GM12878 (cell line): Measurements from ENCODE around the gene NOS1. TPM values are rescaled to one million over a fixed set of nuclear protein-coding genes. Genes with fewer than 3 reads are reported as not detected.

Experiments
- ATAC-seq: fragments of 200-7000 bp; cut with Tn5 transposase; 3 replicates; pipeline ENCODE4 v1.9.1; 2020; ENCODE audit warnings: mild to moderate bottlenecking, moderate library complexity
- BruUV-seq: library from RNA; stranded (reverse); fragments of 400-500 nt; replicated peaks from 2 replicates; lab custom pipeline; 2021; lab: Mats Ljungman, UMichigan
- CTCF ChIA-PET: fragments of 300-600 bp; sonication (Branson Sonifier 250); formaldehyde crosslinking; extraction: SDS; loops from one replicate; lab custom pipeline; 2021; ENCODE audit warnings: inconsistent platforms; lab: Yijun Ruan, JAX
- POLR2A ChIA-PET: fragments of 350-600 bp; formaldehyde crosslinking; extraction: SDS; loops from one replicate; lab custom pipeline; 2021; ENCODE audit warnings: inconsistent platforms; lab: Charles Lee
- RAD21 ChIA-PET: fragments of 300-600 bp; sonication (Branson Sonifier 250); formaldehyde crosslinking; loops from one replicate; lab custom pipeline; 2023; ENCODE audit warnings: antibody characterized with exemption; ENCODE audit not compliant: unreplicated experiment; lab: Charles Lee
- SMC1A ChIA-PET: fragments of 300-600 bp; sonication (Branson Sonifier 250); formaldehyde crosslinking; loops from one replicate; lab custom pipeline; 2023; ENCODE audit not compliant: unreplicated experiment, uncharacterized antibody; lab: Charles Lee
- DNase-seq: peaks from one replicate; pipeline ENCODE4 v3.0.0-alpha.2; 2011; ENCODE audit warnings: low read depth, low spot score
- FAIRE-seq: peaks from 3 replicates; lab custom pipeline; 2011; peaks lifted over from hg19 to GRCh38; lab: Jason Lieb, UNC
- H2AFZ ChIP-seq: 2 replicates; pipeline ENCODE4 v1.6.0; 2011; ENCODE audit warnings: low read depth, low read length, control low read depth; ENCODE audit not compliant: control insufficient read depth
- H3K27ac ChIP-seq: 2 replicates; pipeline ENCODE4 v1.5.1; 2011; ENCODE audit warnings: control low read depth; ENCODE audit not compliant: control insufficient read depth, insufficient read depth
- H3K27me3 ChIP-seq, 2 experiments: replicated peaks in 1 of 2; 2 replicates each; pipeline versions ENCODE4 v1.6.0 to v1.6.1; 2011; ENCODE audit warnings: low read length in 1 of 2; ENCODE audit not compliant: control insufficient read depth in 2 of 2, insufficient read depth in 2 of 2
- H3K36me3 ChIP-seq, 2 experiments: 2 replicates each; pipeline ENCODE4 v1.5.1; 2011; ENCODE audit warnings: low read length in 1 of 2; ENCODE audit not compliant: control insufficient read depth in 2 of 2, insufficient read depth in 2 of 2
- H3K4me1 ChIP-seq: 2 replicates; pipeline ENCODE4 v1.6.1; 2011; ENCODE audit warnings: mild to moderate bottlenecking, low read length, moderate library complexity, mixed read lengths; ENCODE audit not compliant: control insufficient read depth, insufficient read depth
- H3K4me2 ChIP-seq: 2 replicates; pipeline ENCODE4 v1.6.0; 2011; ENCODE audit warnings: control low read depth; ENCODE audit not compliant: control insufficient read depth, insufficient read depth
- H3K4me3 ChIP-seq: fragments of 200-600 bp; sonication (generic); 2 replicates; pipeline ENCODE4 v1.5.1; 2016
- H3K79me2 ChIP-seq: 2 replicates; pipeline ENCODE4 v1.6.0; 2011; ENCODE audit warnings: low read length; ENCODE audit not compliant: control insufficient read depth, insufficient read depth
- H3K9ac ChIP-seq: 2 replicates; pipeline ENCODE4 v1.8.0; 2011; ENCODE audit warnings: low read length, control low read depth, mixed read lengths; ENCODE audit not compliant: control insufficient read depth, insufficient read depth
- H3K9me3 ChIP-seq: replicated peaks from 3 replicates; pipeline ENCODE4 v1.5.1; 2011; ENCODE audit warnings: mild to moderate bottlenecking, low read length; ENCODE audit not compliant: control insufficient read depth, insufficient read depth
- H4K20me1 ChIP-seq: 2 replicates; pipeline ENCODE4 v1.6.0; 2011; ENCODE audit not compliant: control insufficient read depth, insufficient read depth
- ASH2L ChIP-seq: fragments of 300-600, 200-600 bp; sonication (generic); IDR thresholded peaks from 2 replicates; pipeline ENCODE4 v1.6.1; 2017; ENCODE audit warnings: low read depth, mild to moderate bottlenecking, borderline replicate concordance
- CBX5 ChIP-seq: sonication (generic); IDR thresholded peaks from 2 replicates; pipeline ENCODE4 v1.6.1; 2016; ENCODE audit warnings: low read depth, moderate library complexity, mild to moderate bottlenecking, inconsistent platforms
- CEBPB ChIP-seq, 2 experiments: fragments of 150-350 bp in 1 of 2; IDR thresholded peaks; 2 replicates each; pipeline ENCODE4 v1.6.1; 2012 to 2014; ENCODE audit warnings: low read depth in 2 of 2, low read length in 2 of 2, borderline replicate concordance in 1 of 2, inconsistent platforms in 1 of 2
- HDAC6 ChIP-seq: fragments of 200-600 bp; sonication (generic); IDR thresholded peaks from one replicate; pipeline ENCODE4 v1.8.0; 2017; ENCODE audit warnings: antibody characterized with exemption; ENCODE audit not compliant: unreplicated experiment
- JUNB ChIP-seq: IDR thresholded peaks from 2 replicates; pipeline ENCODE4 v1.6.1; 2016; ENCODE audit warnings: antibody characterized with exemption, mild to moderate bottlenecking
- NBN ChIP-seq: fragments of 450-650 bp; IDR thresholded peaks from 2 replicates; pipeline ENCODE4 v1.6.1; 2016
- NR2C1 ChIP-seq: fragments of 450-650 bp; IDR thresholded peaks from 2 replicates; pipeline ENCODE4 v1.6.1; 2017; ENCODE audit warnings: antibody characterized with exemption, mild to moderate bottlenecking, moderate library complexity
- RBBP5 ChIP-seq: fragments of 200-600 bp; sonication (generic); conservative IDR thresholded peaks from 2 replicates; pipeline ENCODE4 v1.6.1; 2016
- ZNF217 ChIP-seq: fragments of 450-650 bp; IDR thresholded peaks from 2 replicates; pipeline ENCODE4 v1.6.1; 2017; ENCODE audit warnings: antibody characterized with exemption, mild to moderate bottlenecking
- ZNF274 ChIP-seq: IDR thresholded peaks from one replicate; pipeline ENCODE4 v1.8.0; 2011; ENCODE audit not compliant: insufficient read length, insufficient read depth
- ZNF622 ChIP-seq: fragments of 450-650 bp; IDR thresholded peaks from 2 replicates; pipeline ENCODE4 v1.6.1; 2017; ENCODE audit warnings: mild to moderate bottlenecking, inconsistent platforms
- WGBS: methylation state at CpG from one replicate; pipeline ENCODE4 v1.1.6; 2016; ENCODE audit warnings: low lambda C conversion rate; ENCODE audit not compliant: insufficient replicate concordance, insufficient coverage; ENCODE audit errors: missing lambda C conversion rate; 5-methylcytosine and 5-hydroxymethylcytosine counted together
- in situ Hi-C: fragments of 300-500 bp; cut with MboI; formaldehyde crosslinking; loops from 9 replicates; pipeline ENCODE4 v1.14.3; 2018; ENCODE audit warnings: mixed read lengths
- intact Hi-C: fragments of 100-400 bp; cut with micrococcal nuclease; formaldehyde crosslinking; loops from one replicate; pipeline ENCODE4 v1.14.2; 2022; ENCODE audit not compliant: unreplicated experiment
- polyA plus RNA-seq, 11 experiments: library from polyadenylated mRNA; depleted of rRNA in 4 of 11; unstranded in 6 of 11; stranded (reverse) in 5 of 11; fragments of >200 nt; fragmentation: Nextera tagmentation in 4 of 11; fragmentation: Illumina TruSeq in 1 of 11; extraction: Ambion mirVana in 4 of 11; extraction: Trizol in 1 of 11; gene quantifications; 1 replicate in 1 of 11; 2 replicates in 10 of 11; pipeline versions ENCODE4 v1.2.1 to v1.2.3, GENCODE V29; 2011 to 2016; ENCODE audit warnings: inconsistent platforms in 2 of 11, missing spikeins in 2 of 11, low read depth in 1 of 11
- total RNA-seq, 4 experiments: library from RNA; depleted of rRNA in 3 of 4; stranded (reverse); fragments of >200 nt in 3 of 4; fragmentation: Illumina TruSeq in 1 of 4; extraction: Trizol in 1 of 4; gene quantifications; 2 replicates each; pipeline versions ENCODE4 v1.2.1 to v1.2.3, GENCODE V29; 2013 to 2021
- TF ChIP-seq, protein P1 (sequence below): fragments of 450-650 bp; formaldehyde crosslinking; IDR thresholded peaks from 2 replicates; pipeline ENCODE4 v1.5.0; 2022; ENCODE audit warnings: mild to moderate bottlenecking, missing genetic modification characterization
- TF ChIP-seq, protein P2 (sequence below): fragments of 450-650 bp; IDR thresholded peaks from 2 replicates; pipeline ENCODE4 v1.6.1; 2017; ENCODE audit warnings: borderline replicate concordance
- TF ChIP-seq, protein P3 (sequence below): fragments of 450-650 bp; formaldehyde crosslinking; IDR thresholded peaks from 2 replicates; pipeline ENCODE4 v1.4.0; 2020; ENCODE audit warnings: mild to moderate bottlenecking, moderate library complexity
- TF ChIP-seq, protein P4 (sequence below): fragments of 450-650 bp; IDR thresholded peaks from 2 replicates; pipeline ENCODE4 v1.6.1; 2014; ENCODE audit warnings: mild to moderate bottlenecking

The NOS1 gene
- total and polyA plus RNA-seq, 10 of the 15 experiments (the other 5 are each of a cell fraction or from before 2014, with no cell fraction given), result under 0.01 to 0.04 (median 0.01) TPM; not detected in 7

DNA sequence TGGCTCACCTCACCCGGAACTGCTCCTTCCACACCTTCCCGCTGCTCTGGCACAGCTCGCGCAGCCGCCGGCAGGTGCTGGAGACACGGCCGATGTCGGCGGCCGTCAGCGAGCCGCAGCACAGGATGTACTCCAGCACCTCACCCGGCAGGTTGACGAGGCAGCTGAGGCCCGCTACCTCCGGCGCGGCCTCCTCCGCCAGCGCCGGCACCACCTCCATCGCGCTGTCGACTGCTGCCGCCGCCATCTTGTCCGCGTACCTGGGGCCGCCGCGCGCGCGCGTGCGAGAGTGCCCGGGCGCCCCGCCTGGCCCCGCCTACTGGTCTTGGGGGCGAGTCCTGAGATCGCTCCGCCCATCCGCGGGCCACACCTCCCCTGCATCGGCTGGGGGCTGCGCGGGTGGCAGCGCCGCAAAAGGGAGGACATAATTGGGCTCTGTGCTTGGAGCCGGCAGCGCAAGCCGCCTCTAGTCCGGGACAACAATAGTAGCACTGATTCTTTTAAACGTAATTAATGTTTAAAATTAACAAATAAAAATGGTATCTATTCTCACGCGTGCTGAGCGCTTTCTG lies 171.1 kb downstream of the NOS1 start, which contains the start of gene FBXO21:
Gene FBXO21, minus strand, starts transcription at position 261 of the 572 bp plus-strand sequence. Its CDS starts 14 bp downstream, at position 247.
- SMC1A ChIA-PET, result no interaction called here
- RAD21 ChIA-PET, result no interaction called here
- Histone ChIP-seq H3K9ac (peak within 1 kb of the TSS; percentile 60), H4K20me1 (no peaks in the 10 kb centered on the region), H3K4me3 (peak within 1 kb of the TSS; percentile 84), H2AFZ (peak within 1 kb of the TSS; percentile 73), H3K27ac (peak within 1 kb of the TSS; percentile 14; the same call in 1 of the 2 replicates), H3K4me2 (peak within 1 kb of the TSS; percentile 89), H3K9me3 (no peaks in the 10 kb centered on the region; the same call in 2 of the 3 replicates), H3K27me3 (no peaks in the 10 kb centered on the region), H3K36me3 (no peaks in the 10 kb centered on the region; a peak in 1 of 4 replicates), H3K79me2 (peaks cover 18% of the 10 kb centered on the region), H3K4me1 (no peaks in the 10 kb centered on the region; the same call in 1 of the 2 replicates)
- peak; percentile 98 for ATAC-seq
- POLR2A ChIA-PET, result interaction anchor here (0.6 kb wide), 1 partner anchor 240 kb away, joined by 3 read pairs; no protein-coding TSS in a partner anchor
- CTCF ChIA-PET, result no interaction called here
- FAIRE-seq, result no peak
- in situ Hi-C loops (loop anchor here (25.0 kb wide), 1 partner anchor 1197 kb away; the partner anchor contains the start of gene SUDS3), intact Hi-C loops (no loop called here)
- DNase-seq, result peak; percentile 33
- 4% methylated on average over 58 of the region's 59 CpGs for WGBS
- BruUV-seq, result no TSS peak
- no peak; the same call in 1 of the 2 replicates for TF ChIP-seq RBBP5
- no peak for TF ChIP-seq ASH2L
- no peak for TF ChIP-seq ZNF274
- no peak for TF ChIP-seq HDAC6
- TF ChIP-seq, protein P1, sequence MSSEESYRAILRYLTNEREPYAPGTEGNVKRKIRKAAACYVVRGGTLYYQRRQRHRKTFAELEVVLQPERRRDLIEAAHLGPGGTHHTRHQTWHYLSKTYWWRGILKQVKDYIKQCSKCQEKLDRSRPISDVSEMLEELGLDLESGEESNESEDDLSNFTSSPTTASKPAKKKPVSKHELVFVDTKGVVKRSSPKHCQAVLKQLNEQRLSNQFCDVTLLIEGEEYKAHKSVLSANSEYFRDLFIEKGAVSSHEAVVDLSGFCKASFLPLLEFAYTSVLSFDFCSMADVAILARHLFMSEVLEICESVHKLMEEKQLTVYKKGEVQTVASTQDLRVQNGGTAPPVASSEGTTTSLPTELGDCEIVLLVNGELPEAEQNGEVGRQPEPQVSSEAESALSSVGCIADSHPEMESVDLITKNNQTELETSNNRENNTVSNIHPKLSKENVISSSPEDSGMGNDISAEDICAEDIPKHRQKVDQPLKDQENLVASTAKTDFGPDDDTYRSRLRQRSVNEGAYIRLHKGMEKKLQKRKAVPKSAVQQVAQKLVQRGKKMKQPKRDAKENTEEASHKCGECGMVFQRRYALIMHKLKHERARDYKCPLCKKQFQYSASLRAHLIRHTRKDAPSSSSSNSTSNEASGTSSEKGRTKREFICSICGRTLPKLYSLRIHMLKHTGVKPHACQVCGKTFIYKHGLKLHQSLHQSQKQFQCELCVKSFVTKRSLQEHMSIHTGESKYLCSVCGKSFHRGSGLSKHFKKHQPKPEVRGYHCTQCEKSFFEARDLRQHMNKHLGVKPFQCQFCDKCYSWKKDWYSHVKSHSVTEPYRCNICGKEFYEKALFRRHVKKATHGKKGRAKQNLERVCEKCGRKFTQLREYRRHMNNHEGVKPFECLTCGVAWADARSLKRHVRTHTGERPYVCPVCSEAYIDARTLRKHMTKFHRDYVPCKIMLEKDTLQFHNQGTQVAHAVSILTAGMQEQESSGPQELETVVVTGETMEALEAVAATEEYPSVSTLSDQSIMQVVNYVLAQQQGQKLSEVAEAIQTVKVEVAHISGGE, result no peak
- TF ChIP-seq JUNB, result no peak
- TF ChIP-seq, protein P2, sequence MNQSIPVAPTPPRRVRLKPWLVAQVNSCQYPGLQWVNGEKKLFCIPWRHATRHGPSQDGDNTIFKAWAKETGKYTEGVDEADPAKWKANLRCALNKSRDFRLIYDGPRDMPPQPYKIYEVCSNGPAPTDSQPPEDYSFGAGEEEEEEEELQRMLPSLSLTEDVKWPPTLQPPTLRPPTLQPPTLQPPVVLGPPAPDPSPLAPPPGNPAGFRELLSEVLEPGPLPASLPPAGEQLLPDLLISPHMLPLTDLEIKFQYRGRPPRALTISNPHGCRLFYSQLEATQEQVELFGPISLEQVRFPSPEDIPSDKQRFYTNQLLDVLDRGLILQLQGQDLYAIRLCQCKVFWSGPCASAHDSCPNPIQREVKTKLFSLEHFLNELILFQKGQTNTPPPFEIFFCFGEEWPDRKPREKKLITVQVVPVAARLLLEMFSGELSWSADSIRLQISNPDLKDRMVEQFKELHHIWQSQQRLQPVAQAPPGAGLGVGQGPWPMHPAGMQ, result no peak
- TF ChIP-seq NR2C1, result peak; percentile 60; the same call in 1 of the 2 replicates
- no peak for TF ChIP-seq CEBPB (IDR thresholded peaks at IDR 0.05; ENCODE audit: borderline replicate concordance in 1 of 2, low read depth in 2 of 2, low read length in 2 of 2)
- TF ChIP-seq, protein P3, sequence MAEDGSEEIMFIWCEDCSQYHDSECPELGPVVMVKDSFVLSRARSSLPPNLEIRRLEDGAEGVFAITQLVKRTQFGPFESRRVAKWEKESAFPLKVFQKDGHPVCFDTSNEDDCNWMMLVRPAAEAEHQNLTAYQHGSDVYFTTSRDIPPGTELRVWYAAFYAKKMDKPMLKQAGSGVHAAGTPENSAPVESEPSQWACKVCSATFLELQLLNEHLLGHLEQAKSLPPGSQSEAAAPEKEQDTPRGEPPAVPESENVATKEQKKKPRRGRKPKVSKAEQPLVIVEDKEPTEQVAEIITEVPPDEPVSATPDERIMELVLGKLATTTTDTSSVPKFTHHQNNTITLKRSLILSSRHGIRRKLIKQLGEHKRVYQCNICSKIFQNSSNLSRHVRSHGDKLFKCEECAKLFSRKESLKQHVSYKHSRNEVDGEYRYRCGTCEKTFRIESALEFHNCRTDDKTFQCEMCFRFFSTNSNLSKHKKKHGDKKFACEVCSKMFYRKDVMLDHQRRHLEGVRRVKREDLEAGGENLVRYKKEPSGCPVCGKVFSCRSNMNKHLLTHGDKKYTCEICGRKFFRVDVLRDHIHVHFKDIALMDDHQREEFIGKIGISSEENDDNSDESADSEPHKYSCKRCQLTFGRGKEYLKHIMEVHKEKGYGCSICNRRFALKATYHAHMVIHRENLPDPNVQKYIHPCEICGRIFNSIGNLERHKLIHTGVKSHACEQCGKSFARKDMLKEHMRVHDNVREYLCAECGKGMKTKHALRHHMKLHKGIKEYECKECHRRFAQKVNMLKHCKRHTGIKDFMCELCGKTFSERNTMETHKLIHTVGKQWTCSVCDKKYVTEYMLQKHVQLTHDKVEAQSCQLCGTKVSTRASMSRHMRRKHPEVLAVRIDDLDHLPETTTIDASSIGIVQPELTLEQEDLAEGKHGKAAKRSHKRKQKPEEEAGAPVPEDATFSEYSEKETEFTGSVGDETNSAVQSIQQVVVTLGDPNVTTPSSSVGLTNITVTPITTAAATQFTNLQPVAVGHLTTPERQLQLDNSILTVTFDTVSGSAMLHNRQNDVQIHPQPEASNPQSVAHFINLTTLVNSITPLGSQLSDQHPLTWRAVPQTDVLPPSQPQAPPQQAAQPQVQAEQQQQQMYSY (CRISPR knock-in tag), result no peak
- no peak for TF ChIP-seq NBN
- no peak for TF ChIP-seq ZNF622
- TF ChIP-seq, protein P4, sequence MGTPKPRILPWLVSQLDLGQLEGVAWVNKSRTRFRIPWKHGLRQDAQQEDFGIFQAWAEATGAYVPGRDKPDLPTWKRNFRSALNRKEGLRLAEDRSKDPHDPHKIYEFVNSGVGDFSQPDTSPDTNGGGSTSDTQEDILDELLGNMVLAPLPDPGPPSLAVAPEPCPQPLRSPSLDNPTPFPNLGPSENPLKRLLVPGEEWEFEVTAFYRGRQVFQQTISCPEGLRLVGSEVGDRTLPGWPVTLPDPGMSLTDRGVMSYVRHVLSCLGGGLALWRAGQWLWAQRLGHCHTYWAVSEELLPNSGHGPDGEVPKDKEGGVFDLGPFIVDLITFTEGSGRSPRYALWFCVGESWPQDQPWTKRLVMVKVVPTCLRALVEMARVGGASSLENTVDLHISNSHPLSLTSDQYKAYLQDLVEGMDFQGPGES, result no peak
- no peak for TF ChIP-seq CBX5
- no peak for TF ChIP-seq ZNF217
